Breast epithelium (tissue), 4 donors: ENCODE data around the gene MYO3B. TPM values are rescaled to one million over a fixed set of nuclear protein-coding genes. Genes with fewer than 3 reads are reported as not detected.
"Not testable (repeated sequence)": the region's sequence is repeated elsewhere in the genome, so short reads cannot be mapped to it uniquely, and the experiment has no call there.

ENCODE experiments used
- DNase-seq, 2 donors: peaks; one replicate each; pipeline ENCODE4 v3.0.0-alpha.2; 2019; ENCODE audit warnings: low spot score in 2 of 2
- H3K27ac ChIP-seq, 2 donors: fragments of 200-600 bp; sonication (generic) in 1 of 2; one replicate each; pipeline ENCODE4 v1.5.1; 2016 to 2019; ENCODE audit warnings: mild to moderate bottlenecking in 1 of 2
- H3K27me3 ChIP-seq, 2 donors: fragments of 200-600 bp; sonication (generic) in 1 of 2; one replicate each; pipeline versions ENCODE4 v1.5.1 to v1.6.0; 2017 to 2019; ENCODE audit warnings: control low read depth in 1 of 2, mild to moderate bottlenecking in 1 of 2
- H3K36me3 ChIP-seq: fragments of 200-600 bp; one replicate; pipeline ENCODE4 v1.5.1; 2019
- H3K4me1 ChIP-seq, 2 donors: fragments of 200-600 bp; sonication (generic); one replicate each; pipeline ENCODE4 v1.5.1; 2016 to 2019; ENCODE audit warnings: control low read depth in 1 of 2
- H3K4me3 ChIP-seq, 3 donors: fragments of 200-600 bp; sonication (generic); 1 replicate in 2 of 3; 2 replicates in 1 of 3; pipeline ENCODE4 v1.5.1; 2016 to 2019; ENCODE audit warnings: mild to moderate bottlenecking in 3 of 3, moderate library complexity in 2 of 3
- H3K9me3 ChIP-seq, 2 donors: fragments of 200-600 bp; sonication (generic) in 1 of 2; one replicate each; pipeline ENCODE4 v1.5.1; 2016 to 2019; ENCODE audit warnings: control low read depth in 1 of 2
- CTCF ChIP-seq, 3 donors: fragments of 450-650 bp; IDR thresholded peaks; one replicate each; pipeline ENCODE4 v1.5.1; 2016 to 2017; ENCODE audit warnings: antibody characterized with exemption in 3 of 3, mild to moderate bottlenecking in 3 of 3, moderate library complexity in 3 of 3
- POLR2A ChIP-seq: fragments of 450-650 bp; IDR thresholded peaks from one replicate; pipeline ENCODE4 v1.6.1; 2016; ENCODE audit warnings: antibody characterized with exemption, mild to moderate bottlenecking, moderate library complexity
- POLR2AphosphoS5 ChIP-seq, 3 donors: sonication (generic); formaldehyde crosslinking; IDR thresholded peaks; one replicate each; pipeline ENCODE4 v1.6.1; 2017; ENCODE audit warnings: antibody characterized with exemption in 3 of 3
- intact Hi-C: fragments of 100-400 bp; cut with DNase I; formaldehyde crosslinking; loops from one replicate; pipeline ENCODE4 v1.15.1; 2023; ENCODE audit warnings: low total_unique reads
- total RNA-seq, 3 donors: library from RNA; depleted of rRNA; stranded (reverse); fragments of >200 nt; gene quantifications; one replicate each; pipeline ENCODE4 v1.1.0, GENCODE V29; 2016

MYO3B gene
- total RNA-seq, 3 donors from 2014 or later = 0.15 to 0.98 (median 0.16) TPM

GRCh38 chr2:170260188-170260587 is 82.2 kb downstream of the MYO3B start:
- peaks cover 0 to 13% of the 10 kb centered on the region in 2 donors for H3K9me3 ChIP-seq
- H3K36me3 ChIP-seq = no peaks in the 10 kb centered on the region
- H3K4me1 ChIP-seq = no peaks in the 10 kb centered on the region
- DNase-seq = no peak
- no peak overlapping the region for H3K4me3 ChIP-seq
- H3K27me3 ChIP-seq = no peaks in the 10 kb centered on the region
- intact Hi-C loops = no loop called here
- H3K27ac ChIP-seq = no peak overlapping the region
- TF ChIP-seq POLR2AphosphoS5 (IDR thresholded peaks at IDR 0.05) (no peak), POLR2A (no peak), CTCF (IDR thresholded peaks at IDR 0.05) (no peak)

GRCh38 chr2:170261566-170261965 is 83.6 kb downstream of the MYO3B start:
- H3K4me1 ChIP-seq = no peaks in the 10 kb centered on the region
- no peaks in the 10 kb centered on the region for H3K36me3 ChIP-seq
- H3K27ac ChIP-seq = no peak overlapping the region
- no peak overlapping the region for H3K4me3 ChIP-seq
- intact Hi-C loops = no loop called here
- TF ChIP-seq POLR2AphosphoS5 (IDR thresholded peaks at IDR 0.05) = no peak
- no peak for TF ChIP-seq POLR2A
- no peak for TF ChIP-seq CTCF (IDR thresholded peaks at IDR 0.05)
- H3K9me3 ChIP-seq = peaks cover 0 to 13% of the 10 kb centered on the region in 2 donors
- DNase-seq = no peak
- no peaks in the 10 kb centered on the region for H3K27me3 ChIP-seq

GRCh38 chr2:170262343-170262742 is 84.4 kb downstream of the MYO3B start:
- Histone ChIP-seq H3K4me1 (no peaks in the 10 kb centered on the region), H3K4me3 (no peak overlapping the region), H3K36me3 (no peaks in the 10 kb centered on the region), H3K27me3 (no peaks in the 10 kb centered on the region), H3K9me3 (peaks cover 0 to 13% of the 10 kb centered on the region in 2 donors), H3K27ac (no peak overlapping the region)
- DNase-seq = no peak
- intact Hi-C loops = no loop called here
- TF ChIP-seq POLR2A (no peak), CTCF (IDR thresholded peaks at IDR 0.05) (no peak), POLR2AphosphoS5 (IDR thresholded peaks at IDR 0.05) (no peak)

GRCh38 chr2:170262806-170263205 is 84.9 kb downstream of the MYO3B start:
- Histone ChIP-seq H3K27ac (no peak overlapping the region), H3K36me3 (no peaks in the 10 kb centered on the region), H3K4me3 (no peak overlapping the region), H3K4me1 (no peaks in the 10 kb centered on the region), H3K27me3 (no peaks in the 10 kb centered on the region), H3K9me3 (peaks cover 0 to 13% of the 10 kb centered on the region in 2 donors)
- DNase-seq = no peak
- intact Hi-C loops = no loop called here
- TF ChIP-seq CTCF (IDR thresholded peaks at IDR 0.05) = no peak
- TF ChIP-seq POLR2A = no peak
- TF ChIP-seq POLR2AphosphoS5 (IDR thresholded peaks at IDR 0.05) = no peak

- H3K27ac ChIP-seq, H3K4me1 ChIP-seq, H3K4me3 ChIP-seq, H3K27me3 ChIP-seq, H3K36me3 ChIP-seq, intact Hi-C loops, DNase-seq: not testable (repeated sequence)
- peaks cover 0 to 13% of the 10 kb centered on the region in 2 donors for H3K9me3 ChIP-seq
These were observed 86.0 kb downstream of the MYO3B start for GRCh38 chr2:170263728-170264521.
